CD4-positive, alpha-beta T cell treated with Interleukin-1 beta for 1 hour (primary cell): ENCODE measurements around the gene ARHGEF38.
A peak's percentile ranks its signal among the peaks of the same experiment; 100 is the strongest.

Source experiments
- DNase-seq, 2 donors: peaks; one replicate each; pipeline ENCODE4 v3.0.0-alpha.2; 2020 to 2022

ARHGEF38 gene

GRCh38 chr4:105551965-105552746 lies at the start of gene ARHGEF38:
ARHGEF38 (plus strand) TSS chr4:105552620; CDS start chr4:105552766, 146 bp downstream.
- no peak for DNase-seq

- no peak for DNase-seq
Observed at GRCh38 chr4:105503484-105503883, 48.9 kb upstream of the ARHGEF38 start.

- DNase-seq, result no peak
Observed at GRCh38 chr4:105504744-105505143, 47.7 kb upstream of the ARHGEF38 start.

- DNase-seq, result no peak
Observed at GRCh38 chr4:105509291-105509690, 43.1 kb upstream of the ARHGEF38 start.

GRCh38 chr4:105509714-105510113 lies 42.7 kb upstream of the ARHGEF38 start:
- no peak for DNase-seq

GRCh38 chr4:105510245-105510644 lies 42.2 kb upstream of the ARHGEF38 start:
- no peak for DNase-seq

GRCh38 chr4:105520819-105521790 lies 31.3 kb upstream of the ARHGEF38 start:
- DNase-seq, result peak in 1 of 2 donors; percentile 18

GRCh38 chr4:105526656-105527055 lies 25.8 kb upstream of the ARHGEF38 start:
- no peak for DNase-seq

GRCh38 chr4:105527081-105527480 lies 25.3 kb upstream of the ARHGEF38 start:
- DNase-seq, result no peak

GRCh38 chr4:105536601-105537000 lies 15.8 kb upstream of the ARHGEF38 start:
- DNase-seq, result no peak

- DNase-seq, result no peak
Observed at GRCh38 chr4:105541420-105541819, 11.0 kb upstream of the ARHGEF38 start.

GRCh38 chr4:105542039-105542438 lies 10.4 kb upstream of the ARHGEF38 start:
- DNase-seq, result no peak

GRCh38 chr4:105543346-105543745 lies 9.1 kb upstream of the ARHGEF38 start:
- DNase-seq, result no peak

- DNase-seq, result no peak
Observed at GRCh38 chr4:105543881-105544280, 8.5 kb upstream of the ARHGEF38 start.

GRCh38 chr4:105544520-105545286 lies 7.7 kb upstream of the ARHGEF38 start:
- no peak for DNase-seq

- no peak for DNase-seq
Observed at GRCh38 chr4:105546086-105546485, 6.3 kb upstream of the ARHGEF38 start.

GRCh38 chr4:105547769-105548168 lies 4.7 kb upstream of the ARHGEF38 start:
- DNase-seq, result no peak

GRCh38 chr4:105548483-105548882 lies 3.9 kb upstream of the ARHGEF38 start:
- DNase-seq, result no peak

GRCh38 chr4:105550641-105551040 lies 1.8 kb upstream of the ARHGEF38 start:
- DNase-seq, result no peak

GRCh38 chr4:105555409-105555808 lies 3.0 kb downstream of the ARHGEF38 start:
- no peak for DNase-seq

GRCh38 chr4:105556206-105556605 lies 3.8 kb downstream of the ARHGEF38 start:
- no peak for DNase-seq

GRCh38 chr4:105558277-105558676 lies 5.9 kb downstream of the ARHGEF38 start:
- no peak for DNase-seq

- DNase-seq, result no peak
Observed at GRCh38 chr4:105560421-105560848, 8.0 kb downstream of the ARHGEF38 start.
